HCEC 1CT (cell line): ENCODE measurements around the gene PEAK1.

Experiments used
- DNase-seq: peaks from one replicate; pipeline ENCODE4 v3.0.0-alpha.2; 2017

The PEAK1 gene

GRCh38 chr15:77402740-77403379 lies 17.0 kb downstream of the PEAK1 start:
- peak; percentile 70 for DNase-seq

- no peak for DNase-seq
Measured at GRCh38 chr15:77400258-77400657, 19.6 kb downstream of the PEAK1 start.

- DNase-seq: no peak
Measured at GRCh38 chr15:77398927-77399326, 21.0 kb downstream of the PEAK1 start.

- no peak for DNase-seq
Measured at GRCh38 chr15:77396692-77397091, 23.2 kb downstream of the PEAK1 start.

- no peak for DNase-seq
Measured at GRCh38 chr15:77395013-77395774, 24.7 kb downstream of the PEAK1 start.

- peak; percentile 45 for DNase-seq
Measured at GRCh38 chr15:77393471-77393840, 26.4 kb downstream of the PEAK1 start.

GRCh38 chr15:77392762-77393470 lies 27.0 kb downstream of the PEAK1 start:
- no peak for DNase-seq

GRCh38 chr15:77391372-77391951 lies 28.4 kb downstream of the PEAK1 start:
- DNase-seq: no peak

GRCh38 chr15:77387365-77388105 lies 32.4 kb downstream of the PEAK1 start:
- peak; percentile 7 for DNase-seq

- no peak for DNase-seq
Measured at GRCh38 chr15:77386626-77387025, 33.3 kb downstream of the PEAK1 start.

- DNase-seq: no peak
Measured at GRCh38 chr15:77384589-77385359, 35.1 kb downstream of the PEAK1 start.

- DNase-seq: no peak
Measured at GRCh38 chr15:77384086-77384485, 35.8 kb downstream of the PEAK1 start.

GRCh38 chr15:77380033-77380432 lies 39.9 kb downstream of the PEAK1 start:
- DNase-seq: no peak

- DNase-seq: no peak
Measured at GRCh38 chr15:77376770-77377169, 43.1 kb downstream of the PEAK1 start.

- DNase-seq: no peak
Measured at GRCh38 chr15:77375133-77375532, 44.8 kb downstream of the PEAK1 start.

GRCh38 chr15:77373441-77373840 lies 46.5 kb downstream of the PEAK1 start:
- DNase-seq: no peak

GRCh38 chr15:77371850-77372563 lies 47.9 kb downstream of the PEAK1 start:
- DNase-seq: no peak

- DNase-seq: no peak
Measured at GRCh38 chr15:77370580-77370979, 49.3 kb downstream of the PEAK1 start.

- DNase-seq: peak; percentile 9
Measured at GRCh38 chr15:77369168-77369567, 50.7 kb downstream of the PEAK1 start.

GRCh38 chr15:77367631-77368030 lies 52.3 kb downstream of the PEAK1 start:
- no peak for DNase-seq

GRCh38 chr15:77361456-77361855 lies 58.4 kb downstream of the PEAK1 start:
- DNase-seq: no peak
